AG04450 (cell line): Measurements from ENCODE around the gene FRMD3. TPM values are rescaled to one million over a fixed set of nuclear protein-coding genes. Genes with fewer than 3 reads are reported as not detected.

Source experiments
- CTCF ChIA-PET: fragments of 300-600, 350-600 bp; formaldehyde crosslinking; extraction: SDS; loops from one replicate; lab custom pipeline; 2022; ENCODE audit warnings: antibody characterized with exemption, inconsistent platforms; lab: Charles Lee
- POLR2A ChIA-PET: fragments of 350-600 bp; formaldehyde crosslinking; extraction: SDS; loops from one replicate; lab custom pipeline; 2021; ENCODE audit warnings: antibody characterized with exemption, inconsistent platforms; lab: Yijun Ruan, JAX
- DNase-seq: peaks from one replicate; pipeline ENCODE4 v3.0.0-alpha.2; 2011; ENCODE audit warnings: low read depth, low spot score
- H3K27ac ChIP-seq: one replicate; pipeline ENCODE4 v1.5.1; 2012; ENCODE audit warnings: low read depth, low read length, control low read depth
- H3K27me3 ChIP-seq: one replicate; pipeline ENCODE4 v1.6.0; 2012; ENCODE audit warnings: low read length; ENCODE audit not compliant: control insufficient read depth, insufficient read depth
- H3K4me3 ChIP-seq: 2 replicates; pipeline ENCODE4 v1.5.1; 2011; ENCODE audit warnings: mild to moderate bottlenecking, low read depth, low read length, control low read depth
- H3K9me3 ChIP-seq: 2 replicates; pipeline ENCODE4 v1.5.1; 2012; ENCODE audit warnings: low read length; ENCODE audit not compliant: control insufficient read depth, insufficient read depth
- CTCF ChIP-seq: IDR thresholded peaks from 2 replicates; pipeline ENCODE4 v1.5.1; 2011; ENCODE audit warnings: low read depth, low read length, control low read depth, inconsistent platforms
- polyA plus RNA-seq: library from polyadenylated mRNA; depleted of rRNA; stranded (reverse); fragments of >200 nt; gene quantifications from 2 replicates; pipeline ENCODE4 v1.2.3, GENCODE V29; 2011

Gene FRMD3
- polyA plus RNA-seq, 1 experiment: 0.10 TPM

GRCh38 chr9:83385317-83385716 is 152.9 kb downstream of the FRMD3 start:
- POLR2A ChIA-PET: no interaction called here
- H3K9me3 ChIP-seq: no peaks in the 10 kb centered on the region
- H3K27ac ChIP-seq: no peak overlapping the region
- no peak for TF ChIP-seq CTCF
- CTCF ChIA-PET: no interaction called here
- no peak for DNase-seq
- no peaks in the 10 kb centered on the region for H3K27me3 ChIP-seq
- H3K4me3 ChIP-seq: no peak overlapping the region

DNA sequence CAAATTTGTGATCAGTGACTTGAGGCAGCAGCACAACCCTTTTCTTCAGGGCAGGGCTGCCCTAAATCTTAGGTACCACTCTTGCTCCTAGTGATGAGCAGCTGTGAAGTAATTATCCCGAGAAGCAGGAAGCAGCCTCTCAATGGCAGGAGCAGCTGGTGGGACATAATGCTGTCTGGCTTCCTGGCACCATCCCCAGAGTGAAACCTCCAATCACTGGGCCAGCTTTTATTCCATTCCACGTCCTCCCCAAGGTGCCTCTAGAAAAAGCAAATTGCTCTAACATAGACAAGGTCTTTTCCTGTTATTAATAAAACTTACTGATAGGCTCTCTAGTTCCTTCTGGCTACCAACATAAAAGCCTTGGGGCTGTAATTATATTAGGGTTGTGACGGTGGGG is 154.0 kb downstream of the FRMD3 start:
- DNase-seq: no peak
- TF ChIP-seq CTCF: no peak
- H3K27ac ChIP-seq: no peak overlapping the region
- CTCF ChIA-PET: no interaction called here
- POLR2A ChIA-PET: no interaction called here
- no peak overlapping the region for H3K4me3 ChIP-seq
- no peaks in the 10 kb centered on the region for H3K27me3 ChIP-seq
- H3K9me3 ChIP-seq: no peaks in the 10 kb centered on the region

DNA sequence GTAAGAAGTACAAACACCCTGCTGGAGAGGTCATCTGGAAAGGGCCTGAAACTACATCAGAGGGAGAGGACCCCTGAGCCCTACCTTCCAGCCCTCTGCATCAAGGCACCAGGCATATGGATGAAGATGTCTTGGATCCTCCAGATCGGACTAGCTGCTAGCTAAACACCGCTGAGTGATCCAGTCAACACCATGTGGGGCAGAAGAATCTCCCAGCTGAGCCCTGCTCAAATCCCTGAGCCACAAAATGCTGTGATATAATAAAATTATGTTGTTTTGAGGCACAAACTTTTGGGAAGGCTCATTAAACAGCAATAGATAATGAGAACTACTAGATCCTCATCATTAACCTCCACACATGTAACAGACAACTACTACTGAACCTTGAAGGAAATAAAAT is 155.2 kb downstream of the FRMD3 start:
- H3K27ac ChIP-seq: no peak overlapping the region

DNA sequence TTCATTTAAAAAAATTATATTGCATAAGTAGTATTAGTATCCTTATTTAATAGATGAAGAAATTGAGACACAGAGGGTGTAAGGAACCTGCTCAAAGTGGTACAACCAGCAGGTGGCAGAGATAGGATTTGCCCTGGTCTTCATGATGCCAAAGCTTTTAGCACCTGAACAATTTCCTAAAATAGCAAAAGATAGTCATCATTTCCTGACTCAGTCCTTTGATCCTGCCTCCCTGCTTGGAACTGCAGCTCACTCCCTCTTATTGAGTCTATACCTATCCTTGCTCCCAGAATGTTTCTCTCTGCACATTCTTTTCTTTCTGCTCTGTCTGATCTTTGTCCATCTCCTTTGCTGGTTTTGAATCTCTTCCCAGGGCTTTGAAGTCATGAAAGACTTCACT is 155.8 kb downstream of the FRMD3 start:
- no peak overlapping the region for H3K4me3 ChIP-seq
- no peak for DNase-seq
- no peaks in the 10 kb centered on the region for H3K9me3 ChIP-seq
- no peak overlapping the region for H3K27ac ChIP-seq
- CTCF ChIA-PET: no interaction called here
- TF ChIP-seq CTCF: no peak
- H3K27me3 ChIP-seq: no peaks in the 10 kb centered on the region
- POLR2A ChIA-PET: no interaction called here

More for the DNA sequence above, 155.2 kb downstream of the FRMD3 start:
- ChIA-PET CTCF (no interaction called here), POLR2A (no interaction called here)
- no peak for TF ChIP-seq CTCF
- no peak for DNase-seq
- H3K9me3 ChIP-seq: no peaks in the 10 kb centered on the region
- no peaks in the 10 kb centered on the region for H3K27me3 ChIP-seq
- H3K4me3 ChIP-seq: no peak overlapping the region

DNA sequence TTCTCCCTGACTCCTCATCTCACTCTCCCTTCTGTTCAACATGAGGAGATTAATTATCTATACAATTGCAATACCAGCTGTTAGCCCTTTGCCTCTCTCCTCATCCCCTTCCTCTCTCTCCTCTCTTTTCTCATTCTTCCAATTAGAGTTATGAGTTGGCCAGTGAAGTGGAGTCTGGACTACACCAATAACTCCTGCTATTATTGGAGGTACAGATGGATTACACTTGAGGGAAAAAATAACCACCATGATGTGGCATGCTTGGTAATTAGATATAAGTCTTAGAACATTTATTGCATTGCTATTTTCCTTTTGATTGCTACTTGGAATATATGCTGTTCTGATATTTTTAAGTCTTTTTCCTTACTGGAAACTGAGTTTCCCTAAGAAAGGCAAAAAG is 159.2 kb downstream of the FRMD3 start:
- no peak overlapping the region for H3K27ac ChIP-seq
- H3K4me3 ChIP-seq: no peak overlapping the region
- POLR2A ChIA-PET: no interaction called here

More for the DNA sequence above, 159.2 kb downstream of the FRMD3 start:
- Histone ChIP-seq H3K27me3 (no peaks in the 10 kb centered on the region), H3K9me3 (no peaks in the 10 kb centered on the region)
- no peak for TF ChIP-seq CTCF
- no peak for DNase-seq
- CTCF ChIA-PET: no interaction called here
